ENCODE measurements around the gene MIAT.

DNA sequence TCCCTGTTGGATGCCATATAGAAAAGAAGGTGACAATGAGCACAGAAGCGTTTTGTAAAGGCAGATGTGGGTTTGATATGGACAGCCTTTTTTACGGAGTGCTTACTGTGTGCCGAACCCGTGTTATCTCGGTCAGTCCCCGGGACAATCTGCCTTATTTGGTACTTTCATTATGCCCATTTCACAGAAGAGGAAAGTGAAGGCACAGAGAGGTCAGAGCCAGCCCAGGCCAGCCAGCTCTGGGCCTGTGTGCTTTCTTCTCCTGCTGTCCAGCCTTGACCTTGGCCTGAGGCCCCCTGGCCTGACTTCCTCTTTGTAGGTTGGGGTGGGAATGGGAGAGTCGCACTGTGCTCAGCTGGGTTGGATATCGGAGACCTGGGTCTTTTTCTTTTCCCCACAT is 38.9 kb upstream of the MIAT start:
- no peak for TF ChIP-seq POLR2A (IDR thresholded peaks at IDR 0.05)
- TF ChIP-seq, protein P1, sequence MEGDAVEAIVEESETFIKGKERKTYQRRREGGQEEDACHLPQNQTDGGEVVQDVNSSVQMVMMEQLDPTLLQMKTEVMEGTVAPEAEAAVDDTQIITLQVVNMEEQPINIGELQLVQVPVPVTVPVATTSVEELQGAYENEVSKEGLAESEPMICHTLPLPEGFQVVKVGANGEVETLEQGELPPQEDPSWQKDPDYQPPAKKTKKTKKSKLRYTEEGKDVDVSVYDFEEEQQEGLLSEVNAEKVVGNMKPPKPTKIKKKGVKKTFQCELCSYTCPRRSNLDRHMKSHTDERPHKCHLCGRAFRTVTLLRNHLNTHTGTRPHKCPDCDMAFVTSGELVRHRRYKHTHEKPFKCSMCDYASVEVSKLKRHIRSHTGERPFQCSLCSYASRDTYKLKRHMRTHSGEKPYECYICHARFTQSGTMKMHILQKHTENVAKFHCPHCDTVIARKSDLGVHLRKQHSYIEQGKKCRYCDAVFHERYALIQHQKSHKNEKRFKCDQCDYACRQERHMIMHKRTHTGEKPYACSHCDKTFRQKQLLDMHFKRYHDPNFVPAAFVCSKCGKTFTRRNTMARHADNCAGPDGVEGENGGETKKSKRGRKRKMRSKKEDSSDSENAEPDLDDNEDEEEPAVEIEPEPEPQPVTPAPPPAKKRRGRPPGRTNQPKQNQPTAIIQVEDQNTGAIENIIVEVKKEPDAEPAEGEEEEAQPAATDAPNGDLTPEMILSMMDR (IDR thresholded peaks at IDR 0.05), result no peak

All from gastroesophageal sphincter (tissue), 3 donors.